GM12872 (cell line): ENCODE data around the gene ARAP1.

ENCODE experiments used
- CTCF ChIP-seq: IDR thresholded peaks from 3 replicates; pipeline ENCODE4 v1.5.1; 2011; ENCODE audit warnings: low read depth, mild to moderate bottlenecking, low read length, moderate library complexity; ENCODE audit not compliant: insufficient read depth

The ARAP1 gene

GRCh38 chr11:72681226-72682153 is 70.7 kb downstream of the ARAP1 start:
- no peak for TF ChIP-seq CTCF

GRCh38 chr11:72680624-72681158 is 71.5 kb downstream of the ARAP1 start:
- no peak for TF ChIP-seq CTCF

GRCh38 chr11:72679869-72680268 is 72.3 kb downstream of the ARAP1 start:
- TF ChIP-seq CTCF, result no peak

GRCh38 chr11:72678524-72678923 is 73.7 kb downstream of the ARAP1 start:
- no peak for TF ChIP-seq CTCF

GRCh38 chr11:72676861-72677341 is 75.3 kb downstream of the ARAP1 start:
- TF ChIP-seq CTCF, result no peak

GRCh38 chr11:72675221-72675620 is 77.0 kb downstream of the ARAP1 start:
- TF ChIP-seq CTCF, result no peak

- no peak for TF ChIP-seq CTCF
Observed at GRCh38 chr11:72673943-72674828, 78.0 kb downstream of the ARAP1 start, which contains the start of gene PDE2A. Gene PDE2A (minus strand): TSS chr11:72674422. CDS start chr11:72674207, 215 bp downstream.
